B cell (primary cell): ENCODE measurements around the gene C16orf92. TPM values are rescaled to one million over a fixed set of nuclear protein-coding genes. Genes with fewer than 3 reads are reported as not detected.
A peak's percentile ranks its signal among the peaks of the same experiment; 100 is the strongest.

Source experiments
- ATAC-seq: fragments of 200-7000 bp; cut with Tn5 transposase; one replicate; pipeline ENCODE4 v1.10.0; 2021; ENCODE audit warnings: low read depth, mild to moderate bottlenecking, moderate number of reproducible peaks, moderate library complexity
- CTCF ChIA-PET: fragments of 350-600 bp; sonication (Branson Sonifier 250); formaldehyde crosslinking; loops from one replicate; lab custom pipeline; 2021; ENCODE audit warnings: antibody characterized with exemption, inconsistent platforms; lab: Charles Lee
- POLR2A ChIA-PET: fragments of 350-600 bp; sonication (Branson Sonifier 250); formaldehyde crosslinking; loops from one replicate; lab custom pipeline; 2021; ENCODE audit warnings: antibody characterized with exemption; lab: Charles Lee
- DNase-seq: peaks from one replicate; pipeline ENCODE4 v3.0.0; 2013
- H2AFZ ChIP-seq: 2 replicates; pipeline ENCODE4 v1.6.1; 2012; ENCODE audit warnings: mild to moderate bottlenecking, low read depth, low read length; ENCODE audit not compliant: insufficient read depth, poor library complexity, severe bottlenecking
- H3K27ac ChIP-seq, 2 donors: 1 replicate in 1 of 2; 2 replicates in 1 of 2; pipeline ENCODE4 v1.5.1; 2012 to 2013; ENCODE audit warnings: low read length in 2 of 2, mild to moderate bottlenecking in 2 of 2, moderate library complexity in 1 of 2
- H3K27me3 ChIP-seq, 4 experiments: fragments of 200-600 bp in 1 of 4; sonication (generic) in 1 of 4; replicated peaks in 1 of 4; 1 replicate in 2 of 4; 2 replicates in 2 of 4; pipeline versions ENCODE4 v1.6.1 to v1.7.0; 2013 to 2016; ENCODE audit warnings: low read length in 3 of 4, mild to moderate bottlenecking in 2 of 4, mixed read lengths in 1 of 4, moderate library complexity in 1 of 4; ENCODE audit not compliant: insufficient read depth in 4 of 4, control insufficient read depth in 3 of 4; ENCODE audit errors: control extremely low read depth in 1 of 4
- H3K36me3 ChIP-seq, 2 experiments: replicated peaks in 1 of 2; 1 replicate in 1 of 2; 2 replicates in 1 of 2; pipeline versions ENCODE4 v1.6.1 to v1.7.1; 2013; ENCODE audit warnings: low read length in 1 of 2; ENCODE audit not compliant: insufficient read depth in 2 of 2, control insufficient read depth in 1 of 2; ENCODE audit errors: control extremely low read depth in 1 of 2, extremely low read depth in 1 of 2
- H3K4me1 ChIP-seq, 2 donors: fragments of 200-600 bp in 1 of 2; sonication (generic) in 1 of 2; 1 replicate in 1 of 2; 2 replicates in 1 of 2; pipeline versions ENCODE4 v1.5.1 to v1.6.1; 2013 to 2017; ENCODE audit warnings: low read length in 2 of 2; ENCODE audit not compliant: control insufficient read depth in 2 of 2, insufficient read depth in 2 of 2
- H3K4me2 ChIP-seq: replicated peaks from 2 replicates; pipeline ENCODE3; 2012; ENCODE audit warnings: mild to moderate bottlenecking, low read depth, low read length; ENCODE audit not compliant: poor library complexity, severe bottlenecking
- H3K4me3 ChIP-seq, 5 experiments: fragments of 200-600 bp in 1 of 5; sonication (generic) in 1 of 5; 1 replicate in 3 of 5; 2 replicates in 2 of 5; pipeline versions ENCODE4 v1.5.1 to v1.7.0; 2011 to 2016; ENCODE audit warnings: low read length in 4 of 5, mild to moderate bottlenecking in 4 of 5, low read depth in 2 of 5, control low read depth in 1 of 5, moderate library complexity in 1 of 5; ENCODE audit not compliant: insufficient read depth in 1 of 5; ENCODE audit errors: control extremely low read depth in 1 of 5, extremely low read depth in 1 of 5
- H3K79me2 ChIP-seq: fragments of 200-600 bp; sonication (generic); one replicate; pipeline ENCODE4 v1.6.0; 2016; ENCODE audit warnings: low read length; ENCODE audit not compliant: control insufficient read depth, insufficient read depth
- H3K9ac ChIP-seq: fragments of 200-600 bp; sonication (generic); 2 replicates; pipeline ENCODE4 v1.6.1; 2017; ENCODE audit warnings: mild to moderate bottlenecking, low read length, moderate library complexity
- H3K9me3 ChIP-seq, 3 donors: one replicate each; pipeline versions ENCODE4 v1.6.1 to v1.7.1; 2013; ENCODE audit warnings: low read length in 2 of 3; ENCODE audit not compliant: control insufficient read depth in 2 of 3, insufficient read depth in 1 of 3; ENCODE audit errors: control extremely low read depth in 1 of 3
- H4K20me1 ChIP-seq: 2 replicates; pipeline ENCODE4 v1.6.0; 2012; ENCODE audit warnings: mild to moderate bottlenecking, low read length; ENCODE audit not compliant: insufficient read depth, control insufficient read depth, poor library complexity, severe bottlenecking
- H3K27ac Mint-ChIP-seq: one replicate; pipeline ENCODE4 v1.8.0; 2021; ENCODE audit warnings: mixed read lengths
- H3K27me3 Mint-ChIP-seq: one replicate; pipeline ENCODE4 v1.8.0; 2021; ENCODE audit warnings: mixed read lengths
- H3K4me1 Mint-ChIP-seq: one replicate; pipeline ENCODE4 v1.8.0; 2021; ENCODE audit warnings: mixed read lengths
- H3K4me3 Mint-ChIP-seq: one replicate; pipeline ENCODE4 v1.8.0; 2021; ENCODE audit warnings: mixed read lengths
- H3K9me3 Mint-ChIP-seq: one replicate; pipeline ENCODE4 v1.8.0; 2022; ENCODE audit warnings: mixed read lengths; ENCODE audit not compliant: insufficient read depth
- EZH2 ChIP-seq: IDR thresholded peaks from 2 replicates; pipeline ENCODE4 v1.6.1; 2012; ENCODE audit warnings: borderline replicate concordance, low read depth, mild to moderate bottlenecking, moderate library complexity, low read length; ENCODE audit not compliant: insufficient read depth, poor library complexity, severe bottlenecking
- WGBS: methylation state at CpG from one replicate; pipeline ENCODE4 v1.1.5; 2013; ENCODE audit warnings: missing lambda C conversion rate; ENCODE audit not compliant: insufficient coverage; 5-methylcytosine and 5-hydroxymethylcytosine counted together
- intact Hi-C: fragments of 100-400 bp; cut with micrococcal nuclease; formaldehyde crosslinking; loops from one replicate; pipeline ENCODE4 v1.10.0; 2022
- polyA plus RNA-seq: library from polyadenylated mRNA; depleted of rRNA; stranded (reverse); fragments of >200 nt; gene quantifications from 2 replicates; pipeline ENCODE4 v1.2.3, GENCODE V29; 2012
- total RNA-seq, 2 donors: library from RNA; stranded (reverse); fragments of 120-200 nt in 1 of 2; gene quantifications; 1 replicate in 1 of 2; 2 replicates in 1 of 2; pipeline versions ENCODE4 v1.2.3 to v1.2.4, GENCODE V29; 2013 to 2022
- TF ChIP-seq, protein P1 (sequence below): fragments of 200-600 bp; IDR thresholded peaks from one replicate; pipeline ENCODE4 v1.8.0; 2022; ENCODE audit warnings: antibody characterized with exemption, mild to moderate bottlenecking

The C16orf92 gene
- total and polyA plus RNA-seq, 2 donors (not counting 1 experiment from before 2014, with no cell fraction given), result not detected

DNA sequence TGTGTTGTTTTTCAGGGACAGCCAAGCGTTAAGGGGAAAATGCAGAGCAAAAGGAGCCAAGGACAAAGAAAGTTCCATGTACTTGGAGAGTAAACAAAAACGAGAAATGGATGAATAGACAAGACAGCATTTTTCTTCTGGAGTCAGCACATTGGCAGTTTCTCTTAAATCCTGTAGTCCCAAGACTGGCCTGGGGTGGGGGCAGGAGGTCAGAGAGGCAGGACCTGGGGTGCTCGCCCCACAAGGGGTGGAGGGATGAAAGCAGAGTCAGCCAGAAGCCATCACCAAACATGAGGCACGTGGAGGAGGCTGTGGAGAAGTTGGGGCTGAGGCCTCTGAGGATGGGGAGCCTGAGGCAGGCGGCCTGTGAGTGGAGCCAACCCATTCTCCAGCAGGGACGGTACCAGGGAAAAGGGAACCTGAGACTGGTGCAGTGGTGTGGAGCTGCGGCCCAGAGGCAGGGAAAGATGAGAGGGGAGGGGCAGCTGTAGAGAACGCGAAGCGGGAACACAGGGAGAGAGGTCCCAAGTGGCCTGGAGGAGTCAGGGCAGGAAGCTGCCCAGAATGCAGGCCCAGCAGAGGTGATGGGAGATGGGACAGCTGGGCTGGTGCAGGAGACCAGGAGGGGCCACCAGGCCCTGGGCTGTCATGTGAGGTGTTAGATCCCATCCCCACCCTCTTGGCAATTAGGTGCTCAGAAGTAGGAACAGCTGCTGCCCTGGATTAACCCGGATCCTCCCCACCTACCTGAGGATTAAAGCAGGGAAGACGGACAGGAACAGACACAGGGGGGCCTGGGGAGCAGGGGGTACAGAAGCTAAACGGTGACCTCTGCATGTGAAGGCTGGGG, 4.8 kb downstream of the C16orf92 start:
- Mint-ChIP-seq H3K4me1 (peaks cover 10% of the 10 kb centered on the region), H3K27ac (no peak overlapping the region), H3K9me3 (no peaks in the 10 kb centered on the region), H3K27me3 (peaks cover 53% of the 10 kb centered on the region), H3K4me3 (no peak overlapping the region)
- ATAC-seq (no peak), DNase-seq (no peak)
- CTCF ChIA-PET, result no interaction called here
- Histone ChIP-seq H2AFZ (no peak overlapping the region), H3K4me2 (no peak overlapping the region), H3K4me1 (peaks cover 10 to 21% of the 10 kb centered on the region in 2 donors), H3K9me3 (peaks cover 0 to 15% (median 0%) of the 10 kb centered on the region in 3 donors), H4K20me1 (no peaks in the 10 kb centered on the region), H3K9ac (no peak overlapping the region), H3K79me2 (no peaks in the 10 kb centered on the region), H3K4me3 (no peak overlapping the region), H3K27me3 (peaks cover 0 to 55% (median 28%) of the 10 kb centered on the region in 4 experiments), H3K27ac (no peak overlapping the region), H3K36me3 (no peaks in the 10 kb centered on the region)
- POLR2A ChIA-PET, result no interaction called here
- 48% methylated on average over 10 of the region's 13 CpGs for WGBS
- TF ChIP-seq, protein P1, sequence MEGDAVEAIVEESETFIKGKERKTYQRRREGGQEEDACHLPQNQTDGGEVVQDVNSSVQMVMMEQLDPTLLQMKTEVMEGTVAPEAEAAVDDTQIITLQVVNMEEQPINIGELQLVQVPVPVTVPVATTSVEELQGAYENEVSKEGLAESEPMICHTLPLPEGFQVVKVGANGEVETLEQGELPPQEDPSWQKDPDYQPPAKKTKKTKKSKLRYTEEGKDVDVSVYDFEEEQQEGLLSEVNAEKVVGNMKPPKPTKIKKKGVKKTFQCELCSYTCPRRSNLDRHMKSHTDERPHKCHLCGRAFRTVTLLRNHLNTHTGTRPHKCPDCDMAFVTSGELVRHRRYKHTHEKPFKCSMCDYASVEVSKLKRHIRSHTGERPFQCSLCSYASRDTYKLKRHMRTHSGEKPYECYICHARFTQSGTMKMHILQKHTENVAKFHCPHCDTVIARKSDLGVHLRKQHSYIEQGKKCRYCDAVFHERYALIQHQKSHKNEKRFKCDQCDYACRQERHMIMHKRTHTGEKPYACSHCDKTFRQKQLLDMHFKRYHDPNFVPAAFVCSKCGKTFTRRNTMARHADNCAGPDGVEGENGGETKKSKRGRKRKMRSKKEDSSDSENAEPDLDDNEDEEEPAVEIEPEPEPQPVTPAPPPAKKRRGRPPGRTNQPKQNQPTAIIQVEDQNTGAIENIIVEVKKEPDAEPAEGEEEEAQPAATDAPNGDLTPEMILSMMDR, result no peak
- no peak for TF ChIP-seq EZH2
- intact Hi-C loops, result no loop called here

DNA sequence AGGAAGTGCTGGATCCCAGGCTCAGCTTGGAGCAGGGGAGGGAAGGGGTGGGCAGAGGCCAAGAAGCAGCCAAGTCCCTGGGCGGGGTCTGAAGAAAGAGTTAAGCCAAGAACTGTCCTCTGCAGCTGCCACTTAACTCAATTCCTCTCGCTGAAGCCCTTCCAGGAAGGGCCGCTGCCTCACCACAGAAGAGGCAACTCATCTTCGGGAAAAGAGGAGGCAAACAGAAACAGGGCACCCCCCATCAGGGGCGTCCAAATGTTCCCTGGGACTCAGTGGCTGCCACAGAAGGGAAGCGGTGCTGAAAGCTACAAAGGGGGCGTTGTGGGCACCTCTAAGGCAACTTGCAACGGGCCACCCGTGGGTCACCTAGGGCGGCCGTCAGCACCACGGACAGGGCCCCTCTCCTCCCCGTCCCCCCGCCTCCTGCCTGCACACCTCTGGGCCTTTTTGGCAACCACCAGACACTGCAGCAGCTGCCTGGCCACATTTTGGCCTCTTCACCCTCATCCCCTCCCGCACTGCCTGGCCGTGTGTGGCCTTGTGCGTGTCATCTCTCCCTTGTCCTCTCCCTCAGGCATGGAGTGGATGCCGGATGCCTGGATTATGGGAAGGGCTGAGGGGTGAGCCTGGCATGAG, 5.6 kb downstream of the C16orf92 start:
- ChIA-PET POLR2A (no interaction called here), CTCF (no interaction called here)
- Mint-ChIP-seq H3K4me3 (no peak overlapping the region), H3K9me3 (no peaks in the 10 kb centered on the region), H3K27me3 (peaks cover 53% of the 10 kb centered on the region), H3K27ac (no peak overlapping the region), H3K4me1 (peaks cover 10% of the 10 kb centered on the region)
- peaks cover 0 to 61% (median 28%) of the 10 kb centered on the region in 4 experiments for H3K27me3 ChIP-seq
- DNase-seq (no peak), ATAC-seq (peak; percentile 45)
- no peaks in the 10 kb centered on the region for H3K36me3 ChIP-seq
- H3K4me1 ChIP-seq, result peaks cover 10 to 21% of the 10 kb centered on the region in 2 donors
- WGBS, result 15% methylated on average over 14 of the region's 18 CpGs
- H3K27ac ChIP-seq, result no peak overlapping the region
- no peak overlapping the region for H3K4me2 ChIP-seq
- intact Hi-C loops, result no loop called here
- H3K79me2 ChIP-seq, result no peaks in the 10 kb centered on the region
- H3K4me3 ChIP-seq, result no peak overlapping the region
- H4K20me1 ChIP-seq, result no peaks in the 10 kb centered on the region
- H2AFZ ChIP-seq, result no peak overlapping the region
- no peak overlapping the region for H3K9ac ChIP-seq
- peaks cover 0 to 15% (median 0%) of the 10 kb centered on the region in 3 donors for H3K9me3 ChIP-seq
- TF ChIP-seq EZH2, result no peak
- TF ChIP-seq, protein P1, result no peak
